Endothelial cell of umbilical vein (primary cell): ENCODE results near the gene CYFIP2.

Source experiments
- CTCF ChIP-seq, 2 donors: IDR thresholded peaks; 1 replicate in 1 of 2; 2 replicates in 1 of 2; pipeline ENCODE4 v1.5.1; 2011; ENCODE audit warnings: low read length in 2 of 2, mild to moderate bottlenecking in 2 of 2, moderate library complexity in 2 of 2, control low read depth in 1 of 2, inconsistent platforms in 1 of 2, low read depth in 1 of 2; ENCODE audit not compliant: insufficient read depth in 1 of 2; ENCODE audit errors: extremely low read depth in 1 of 2
- JUN ChIP-seq: IDR thresholded peaks from 2 replicates; pipeline ENCODE4 v1.6.1; 2011; ENCODE audit warnings: borderline replicate concordance, low read depth; ENCODE audit not compliant: insufficient read length, insufficient read depth
- MAX ChIP-seq: IDR thresholded peaks from 2 replicates; pipeline ENCODE4 v1.6.1; 2011; ENCODE audit not compliant: insufficient read depth, insufficient read length
- POLR2A ChIP-seq: IDR thresholded peaks from 2 replicates; pipeline ENCODE4 v1.6.1; 2012; ENCODE audit warnings: low read depth, mild to moderate bottlenecking, control low read depth, low read length
- POLR2AphosphoS5 ChIP-seq: IDR thresholded peaks from 2 replicates; pipeline ENCODE4 v1.6.1; 2012; ENCODE audit warnings: low read depth, mild to moderate bottlenecking, control low read depth, low read length, moderate library complexity; ENCODE audit not compliant: insufficient read depth

DNA sequence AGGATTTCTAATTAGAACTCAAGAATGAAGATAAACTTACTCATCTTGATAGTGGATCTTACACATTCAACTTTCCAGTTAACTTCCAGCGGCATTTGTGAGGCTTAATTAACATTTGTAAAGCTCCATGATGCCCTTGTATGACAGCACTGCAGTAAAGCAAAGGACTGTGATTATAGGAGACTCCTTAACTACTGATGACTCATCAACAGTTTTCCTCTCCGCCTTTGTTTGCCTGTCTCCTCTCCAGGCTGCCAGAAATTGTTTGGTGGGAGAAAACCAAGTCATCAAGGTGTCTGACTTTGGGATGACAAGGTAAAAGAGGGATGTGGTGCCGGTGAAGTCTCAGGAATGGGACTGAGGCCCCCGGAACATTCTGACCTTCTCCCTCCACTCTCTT, 20.4 kb upstream of the CYFIP2 start:
- TF ChIP-seq POLR2A (no peak), CTCF (IDR thresholded peaks at IDR 0.05; ENCODE audit: extremely low read depth in 1 of 2, insufficient read depth in 1 of 2, low read depth in 1 of 2, low read length in 2 of 2) (no peak), POLR2AphosphoS5 (no peak), MAX (no peak), JUN (peak; percentile 46)
